A673 (cell line): ENCODE results near the gene TSC22D2.

Source experiments
- CTCF ChIP-seq: fragments of 300-800, 200-600 bp; sonication (generic); conservative IDR thresholded peaks from 2 replicates; pipeline ENCODE4 v1.5.1; 2017; ENCODE audit warnings: low read depth, mild to moderate bottlenecking, antibody characterized with exemption, low read length, moderate library complexity, mixed read lengths
- EZH2 ChIP-seq: fragments of 200-600 bp; sonication (generic); IDR thresholded peaks from 2 replicates; pipeline ENCODE4 v1.6.1; 2017; ENCODE audit warnings: borderline replicate concordance, low read depth, mild to moderate bottlenecking, mixed read lengths, antibody characterized with exemption, low read length; ENCODE audit not compliant: poor library complexity, severe bottlenecking

- no peak for TF ChIP-seq CTCF
- no peak for TF ChIP-seq EZH2
These were observed 4.6 kb downstream of the TSC22D2 start for GRCh38 chr3:150412561-150413231.
